GM12875 (cell line): ENCODE measurements around the gene KIF3B.
"Not testable (repeated sequence)": the region's sequence is repeated elsewhere in the genome, so short reads cannot be mapped to it uniquely, and the experiment has no call there.

Source experiments
- H3K4me3 ChIP-seq: one replicate; pipeline ENCODE4 v1.5.1; 2011; ENCODE audit warnings: low read depth, low read length, control low read depth
- TF ChIP-seq, protein P1 (sequence below): IDR thresholded peaks from 2 replicates; pipeline ENCODE4 v1.5.1; 2011; ENCODE audit warnings: low read depth, mild to moderate bottlenecking, control low read depth, inconsistent platforms, low read length, moderate library complexity, borderline replicate concordance; ENCODE audit not compliant: insufficient read depth

Gene KIF3B

GRCh38 chr20:32248043-32248442 lies 29.4 kb upstream of the KIF3B start:
- no peak overlapping the region for H3K4me3 ChIP-seq
- TF ChIP-seq, protein P1, sequence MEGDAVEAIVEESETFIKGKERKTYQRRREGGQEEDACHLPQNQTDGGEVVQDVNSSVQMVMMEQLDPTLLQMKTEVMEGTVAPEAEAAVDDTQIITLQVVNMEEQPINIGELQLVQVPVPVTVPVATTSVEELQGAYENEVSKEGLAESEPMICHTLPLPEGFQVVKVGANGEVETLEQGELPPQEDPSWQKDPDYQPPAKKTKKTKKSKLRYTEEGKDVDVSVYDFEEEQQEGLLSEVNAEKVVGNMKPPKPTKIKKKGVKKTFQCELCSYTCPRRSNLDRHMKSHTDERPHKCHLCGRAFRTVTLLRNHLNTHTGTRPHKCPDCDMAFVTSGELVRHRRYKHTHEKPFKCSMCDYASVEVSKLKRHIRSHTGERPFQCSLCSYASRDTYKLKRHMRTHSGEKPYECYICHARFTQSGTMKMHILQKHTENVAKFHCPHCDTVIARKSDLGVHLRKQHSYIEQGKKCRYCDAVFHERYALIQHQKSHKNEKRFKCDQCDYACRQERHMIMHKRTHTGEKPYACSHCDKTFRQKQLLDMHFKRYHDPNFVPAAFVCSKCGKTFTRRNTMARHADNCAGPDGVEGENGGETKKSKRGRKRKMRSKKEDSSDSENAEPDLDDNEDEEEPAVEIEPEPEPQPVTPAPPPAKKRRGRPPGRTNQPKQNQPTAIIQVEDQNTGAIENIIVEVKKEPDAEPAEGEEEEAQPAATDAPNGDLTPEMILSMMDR: no peak

DNA sequence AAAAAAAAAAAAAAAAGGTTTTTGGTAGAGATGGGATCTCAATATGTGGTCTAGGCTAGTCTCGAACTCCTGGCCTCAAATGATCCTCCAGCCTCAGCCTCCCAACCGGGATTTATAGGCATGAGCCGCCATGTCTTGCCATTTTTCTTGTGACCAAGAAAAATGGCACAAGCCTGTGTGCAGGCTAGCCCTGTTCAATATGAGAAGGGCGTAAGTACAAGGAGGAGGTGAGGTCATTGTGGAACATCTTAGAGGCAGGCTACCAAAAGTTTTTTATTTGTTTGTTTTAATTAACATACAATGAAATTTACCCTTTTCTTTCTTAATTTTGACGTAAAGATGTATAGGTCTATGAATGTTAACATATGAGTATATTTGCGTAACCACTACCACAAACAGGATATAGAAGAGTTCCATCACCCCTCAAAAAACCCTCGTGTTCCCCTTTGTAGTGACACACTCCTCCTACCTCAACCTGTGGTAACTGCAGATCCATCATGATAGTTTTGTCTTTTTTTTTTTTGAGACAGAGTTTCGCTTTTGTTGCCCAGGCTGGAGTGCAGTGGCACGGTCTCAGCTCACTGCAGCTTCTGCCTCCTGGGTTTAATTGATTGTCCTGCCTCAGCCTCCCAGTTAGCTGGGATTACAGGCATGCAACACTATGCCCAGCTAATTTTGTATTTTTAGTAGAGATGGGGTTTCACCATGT lies 28.3 kb upstream of the KIF3B start:
- no peak overlapping the region for H3K4me3 ChIP-seq
- TF ChIP-seq, protein P1: no peak

DNA sequence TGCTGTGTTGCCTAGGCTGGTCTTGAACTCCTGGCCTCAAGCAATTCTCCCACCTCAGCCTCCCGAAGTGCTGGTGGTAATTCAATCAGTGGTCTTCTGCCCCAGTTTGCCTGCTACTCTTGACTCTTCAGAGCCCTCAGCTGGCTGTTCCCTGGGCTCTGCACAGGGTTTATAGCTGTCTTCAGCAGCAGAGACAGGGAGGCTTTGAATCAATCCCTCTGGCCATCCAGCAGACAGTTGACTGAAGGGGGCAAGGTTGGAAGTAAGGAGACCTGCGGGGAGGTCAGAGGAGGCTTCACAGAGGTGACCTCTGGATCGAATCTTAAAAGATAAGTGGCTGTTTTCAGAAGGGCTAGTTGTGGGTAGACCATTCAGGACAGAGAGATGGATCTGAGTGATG lies 26.0 kb upstream of the KIF3B start:
- no peak overlapping the region for H3K4me3 ChIP-seq
- TF ChIP-seq, protein P1: no peak

GRCh38 chr20:32252189-32252588 lies 25.3 kb upstream of the KIF3B start:
- TF ChIP-seq, protein P1: no peak
- no peak overlapping the region for H3K4me3 ChIP-seq

GRCh38 chr20:32260973-32261372 lies 16.5 kb upstream of the KIF3B start:
- H3K4me3 ChIP-seq: not testable (repeated sequence)

DNA sequence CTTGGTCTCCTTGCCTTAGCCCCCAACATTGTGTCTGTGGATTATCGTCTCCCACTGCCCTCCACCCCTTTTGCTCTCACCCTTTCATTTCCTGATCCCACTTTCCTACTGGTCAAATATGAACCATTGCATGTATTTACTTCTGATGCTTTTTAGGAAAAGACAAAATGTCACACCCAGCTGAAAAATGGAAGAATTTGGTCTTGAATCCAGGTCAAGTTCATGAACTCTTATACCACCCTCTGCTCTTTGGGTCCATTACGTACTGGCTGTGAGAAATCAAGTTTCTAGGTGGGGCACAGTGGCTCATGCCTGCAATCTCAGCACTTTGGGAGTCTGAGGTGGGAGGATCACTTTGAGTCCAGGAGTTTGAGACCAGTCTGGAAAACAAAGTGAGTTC lies 15.8 kb upstream of the KIF3B start:
- H3K4me3 ChIP-seq: no peak overlapping the region
- TF ChIP-seq, protein P1: no peak

DNA sequence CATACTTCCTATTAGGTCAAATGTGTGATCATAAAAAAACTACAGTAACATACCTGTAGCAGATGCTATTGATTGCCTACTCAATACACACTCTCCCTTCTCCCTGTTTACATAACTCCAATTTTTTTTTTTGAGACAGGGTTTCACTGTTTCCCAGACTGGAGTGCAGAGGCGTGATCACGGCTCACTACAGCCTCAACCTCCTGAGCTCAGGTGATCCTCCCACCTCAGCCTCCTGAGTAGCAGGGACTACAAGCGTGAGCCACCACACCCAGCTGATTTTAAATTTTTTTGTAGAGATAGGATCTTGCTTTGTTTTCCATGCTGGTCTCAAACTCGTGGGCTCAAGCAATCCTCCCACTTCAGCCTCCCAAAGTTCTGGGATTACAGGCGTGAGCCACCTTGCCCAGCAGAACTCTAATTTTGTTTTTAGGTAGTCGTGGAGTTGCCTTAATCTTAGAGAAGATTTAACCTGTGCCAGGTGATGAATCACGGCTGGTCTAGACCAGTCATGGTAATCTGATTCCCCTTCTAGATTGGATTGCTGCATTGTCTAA lies 14.0 kb upstream of the KIF3B start:
- TF ChIP-seq, protein P1: no peak
- H3K4me3 ChIP-seq: no peak overlapping the region
